DOHH2 (cell line): ENCODE data around the gene MALT1.

ENCODE experiments used
- EZH2phosphoT487 ChIP-seq: fragments of 200-600 bp; sonication (generic); IDR thresholded peaks from 2 replicates; pipeline ENCODE4 v1.6.1; 2017; ENCODE audit warnings: borderline replicate concordance, mild to moderate bottlenecking, antibody characterized with exemption, low read length, moderate library complexity, mixed read lengths
- TF ChIP-seq, protein P1 (sequence below): fragments of 200-600 bp; sonication (generic); IDR thresholded peaks from one replicate; pipeline ENCODE4 v1.5.1; 2014; ENCODE audit warnings: antibody characterized with exemption, mild to moderate bottlenecking, low read depth, low read length; ENCODE audit not compliant: poor library complexity, severe bottlenecking

DNA sequence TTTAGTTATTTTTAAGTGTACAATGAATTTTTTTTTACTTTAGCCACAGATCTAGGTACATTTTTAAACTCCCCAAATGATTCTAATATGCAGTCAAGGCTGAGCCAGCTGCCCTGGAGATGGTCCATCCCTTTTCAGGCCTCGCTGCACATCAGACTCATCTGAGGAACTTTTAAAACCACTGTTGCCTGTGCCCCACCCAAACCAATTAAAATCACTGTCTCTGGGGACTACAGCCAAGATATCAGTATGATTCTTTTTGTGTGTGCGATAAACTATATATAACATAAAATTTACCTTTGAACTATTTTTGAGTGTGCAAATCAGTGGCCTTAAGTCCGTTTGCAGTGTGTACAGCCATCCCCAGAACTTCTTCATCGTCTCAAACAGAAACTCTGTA, 9.1 kb upstream of the MALT1 start:
- TF ChIP-seq, protein P1, sequence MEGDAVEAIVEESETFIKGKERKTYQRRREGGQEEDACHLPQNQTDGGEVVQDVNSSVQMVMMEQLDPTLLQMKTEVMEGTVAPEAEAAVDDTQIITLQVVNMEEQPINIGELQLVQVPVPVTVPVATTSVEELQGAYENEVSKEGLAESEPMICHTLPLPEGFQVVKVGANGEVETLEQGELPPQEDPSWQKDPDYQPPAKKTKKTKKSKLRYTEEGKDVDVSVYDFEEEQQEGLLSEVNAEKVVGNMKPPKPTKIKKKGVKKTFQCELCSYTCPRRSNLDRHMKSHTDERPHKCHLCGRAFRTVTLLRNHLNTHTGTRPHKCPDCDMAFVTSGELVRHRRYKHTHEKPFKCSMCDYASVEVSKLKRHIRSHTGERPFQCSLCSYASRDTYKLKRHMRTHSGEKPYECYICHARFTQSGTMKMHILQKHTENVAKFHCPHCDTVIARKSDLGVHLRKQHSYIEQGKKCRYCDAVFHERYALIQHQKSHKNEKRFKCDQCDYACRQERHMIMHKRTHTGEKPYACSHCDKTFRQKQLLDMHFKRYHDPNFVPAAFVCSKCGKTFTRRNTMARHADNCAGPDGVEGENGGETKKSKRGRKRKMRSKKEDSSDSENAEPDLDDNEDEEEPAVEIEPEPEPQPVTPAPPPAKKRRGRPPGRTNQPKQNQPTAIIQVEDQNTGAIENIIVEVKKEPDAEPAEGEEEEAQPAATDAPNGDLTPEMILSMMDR = no peak
- no peak for TF ChIP-seq EZH2phosphoT487
